ENCODE results near the gene VTA1.

GRCh38 chr6:142262231-142262630 lies 115.2 kb downstream of the VTA1 start:
- TF ChIP-seq CTCF (conservative IDR thresholded peaks at IDR 0.05; ENCODE audit: low read length) = no peak
- no peak for TF ChIP-seq EZH2phosphoT487 (IDR thresholded peaks at IDR 0.05; ENCODE audit: borderline replicate concordance, low read depth, low read length)
